HuH-7.5 (cell line): ENCODE results near the gene LYZL1.
"Not testable (repeated sequence)": the region's sequence is repeated elsewhere in the genome, so short reads cannot be mapped to it uniquely, and the experiment has no call there.

Source experiments
- DNase-seq: peaks from one replicate; pipeline ENCODE4 v3.0.0; 2011; ENCODE audit warnings: low spot score

The LYZL1 gene

DNA sequence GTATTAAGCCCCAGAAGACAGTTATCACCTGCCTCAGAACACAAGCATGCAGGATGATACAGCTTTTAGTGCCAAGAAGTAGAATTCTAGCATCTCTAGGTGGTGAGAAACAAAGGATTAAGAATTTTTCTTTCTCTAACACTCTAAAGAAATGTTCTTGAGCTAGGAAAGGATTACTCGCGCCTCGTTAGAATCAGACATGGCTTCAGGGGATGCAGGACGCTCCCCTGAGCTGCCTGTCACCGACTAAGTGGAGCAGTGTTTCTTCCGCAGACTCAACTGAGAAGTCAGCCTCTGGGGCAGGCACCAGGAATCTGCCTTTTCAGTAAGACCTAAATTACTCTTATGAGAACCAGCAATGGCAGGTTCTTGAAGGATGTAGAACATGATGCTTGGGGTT lies at the start of gene LYZL1:
Gene LYZL1 (plus strand): TSS at position 165 of the 400 bp plus-strand sequence. CDS start 2,798 bp downstream, outside the sequence.
- not testable (repeated sequence) for DNase-seq

DNA sequence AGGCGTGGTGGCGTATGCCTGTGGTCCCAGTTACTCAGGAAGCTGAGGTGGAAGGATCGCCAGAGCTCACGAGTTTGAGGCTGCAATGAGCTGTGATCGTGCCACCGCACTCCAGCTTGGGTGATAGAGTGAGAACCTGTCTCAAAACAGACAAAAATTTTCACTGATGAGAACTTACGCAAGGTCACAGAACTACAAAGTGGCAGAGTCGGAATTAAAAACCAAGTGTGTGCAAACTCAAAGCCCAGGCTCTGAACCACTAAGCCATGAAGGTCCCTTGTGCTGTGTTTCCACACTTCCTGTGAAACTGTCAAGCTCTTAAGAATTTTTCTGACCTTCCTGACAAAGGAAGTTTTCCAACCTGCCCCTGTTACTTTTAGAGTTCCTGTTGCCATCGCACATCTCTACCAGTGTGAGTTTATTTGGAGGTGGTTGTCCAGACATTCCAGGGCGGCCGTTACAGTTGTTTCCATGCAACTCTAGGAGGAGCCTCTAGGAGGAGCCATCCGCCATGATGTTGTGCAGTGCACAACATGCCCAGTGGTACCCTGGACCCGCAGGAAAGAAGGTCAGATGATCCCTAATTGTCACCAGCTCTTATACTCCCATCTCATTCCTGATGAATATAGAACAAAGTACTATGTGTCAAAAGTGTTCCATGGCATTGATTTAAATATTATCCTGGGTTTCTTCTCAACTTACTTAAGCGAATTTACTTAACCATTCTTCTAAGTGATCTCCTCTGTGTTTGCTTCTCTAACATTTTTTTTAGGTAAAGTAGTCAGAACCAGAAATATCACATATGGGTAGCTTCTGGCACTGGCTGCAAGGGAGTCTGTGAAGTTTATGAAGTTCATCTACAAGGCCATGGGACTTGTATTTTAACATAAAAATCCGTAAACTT lies 49.0 kb upstream of the LYZL1 start:
- DNase-seq: peak; percentile 60

DNA sequence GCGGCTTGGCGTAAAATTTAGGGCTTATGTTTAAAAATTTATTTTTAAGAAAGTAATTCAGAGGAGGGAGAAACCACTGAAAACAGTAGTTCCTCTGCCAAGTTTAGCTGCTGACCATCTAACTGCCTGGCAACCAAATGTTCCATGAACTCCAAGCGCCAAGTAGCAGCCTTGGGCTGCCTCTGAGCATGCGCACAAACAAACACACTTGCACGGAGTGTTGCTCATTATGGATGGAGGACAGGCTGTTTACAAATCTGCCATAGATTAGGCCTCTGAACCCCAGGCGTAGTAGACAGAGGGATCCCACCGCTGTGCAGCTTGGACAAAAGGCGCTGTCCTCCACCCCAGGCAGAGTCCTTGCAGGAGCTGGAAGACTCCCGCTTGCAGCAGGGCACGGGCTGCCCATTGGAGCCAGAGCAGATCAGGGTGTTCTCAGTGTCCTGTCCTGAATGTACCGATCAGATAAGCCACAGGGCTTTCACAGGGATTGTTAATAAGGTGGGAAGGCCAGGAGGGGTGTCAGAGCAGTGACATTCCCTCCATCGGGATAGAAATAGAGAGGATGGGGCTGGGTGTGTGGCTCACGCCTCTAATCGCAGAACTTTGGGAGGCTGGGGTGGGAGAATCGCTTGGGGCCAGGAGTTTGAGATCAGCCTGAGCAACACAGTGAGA lies 47.7 kb upstream of the LYZL1 start:
- no peak for DNase-seq

DNA sequence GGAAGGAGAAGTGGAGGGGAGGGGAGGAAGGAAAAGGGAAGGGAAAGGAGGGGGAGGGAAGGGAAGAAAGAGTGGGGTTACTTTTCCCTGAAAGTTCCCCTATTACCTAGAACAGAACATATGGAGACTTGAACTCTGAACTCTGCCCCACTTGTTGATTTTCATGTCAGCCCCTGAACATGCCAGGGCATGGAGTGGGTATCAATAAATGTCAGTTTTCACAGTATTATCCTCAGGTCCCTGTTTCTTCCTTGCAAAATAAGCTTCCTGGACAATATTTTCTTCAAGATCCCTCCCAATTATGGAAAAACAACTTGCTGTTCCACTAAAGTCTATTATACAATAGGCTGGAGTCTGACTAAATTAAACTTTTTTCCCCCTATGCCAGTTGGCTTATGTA lies 46.9 kb upstream of the LYZL1 start:
- DNase-seq: no peak

DNA sequence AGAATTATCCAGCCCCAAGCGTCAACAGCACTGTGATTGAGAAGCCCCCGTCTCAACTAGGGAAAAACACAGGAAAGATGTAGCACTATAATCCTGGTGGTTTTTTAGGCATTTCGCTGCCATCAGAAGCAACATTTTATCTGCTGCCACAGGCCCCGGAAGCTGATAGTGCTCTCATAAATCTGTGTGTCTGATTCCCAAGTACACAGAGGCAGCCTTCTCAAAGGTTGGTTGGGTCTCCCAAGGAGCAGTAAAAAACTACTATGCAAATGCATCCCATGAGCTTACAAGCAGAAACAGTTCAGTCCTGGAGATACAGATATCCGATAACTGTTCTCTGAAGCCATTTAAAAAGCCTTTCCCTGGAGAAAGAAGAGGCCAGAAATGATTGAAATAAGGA lies 45.8 kb upstream of the LYZL1 start:
- no peak for DNase-seq

DNA sequence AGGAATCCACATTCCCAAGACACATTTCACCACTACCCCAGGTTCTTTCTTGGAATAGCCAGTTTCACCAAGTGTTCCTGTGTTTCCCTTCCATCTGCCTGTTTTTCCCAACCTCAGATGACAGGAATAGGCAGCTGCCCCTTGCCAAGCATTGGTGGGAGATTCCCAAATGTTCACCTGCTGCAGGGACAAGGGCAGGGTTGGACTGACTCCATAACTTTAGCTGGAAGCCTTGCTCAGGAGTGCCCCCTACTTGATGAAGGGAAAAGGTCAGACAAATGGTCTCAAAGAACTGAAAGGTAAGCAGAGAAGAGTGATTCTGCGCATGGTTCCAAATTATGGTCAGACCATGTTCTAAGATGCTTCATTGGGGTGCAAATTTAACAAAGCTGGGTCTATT lies 45.1 kb upstream of the LYZL1 start:
- peak; percentile 19 for DNase-seq

DNA sequence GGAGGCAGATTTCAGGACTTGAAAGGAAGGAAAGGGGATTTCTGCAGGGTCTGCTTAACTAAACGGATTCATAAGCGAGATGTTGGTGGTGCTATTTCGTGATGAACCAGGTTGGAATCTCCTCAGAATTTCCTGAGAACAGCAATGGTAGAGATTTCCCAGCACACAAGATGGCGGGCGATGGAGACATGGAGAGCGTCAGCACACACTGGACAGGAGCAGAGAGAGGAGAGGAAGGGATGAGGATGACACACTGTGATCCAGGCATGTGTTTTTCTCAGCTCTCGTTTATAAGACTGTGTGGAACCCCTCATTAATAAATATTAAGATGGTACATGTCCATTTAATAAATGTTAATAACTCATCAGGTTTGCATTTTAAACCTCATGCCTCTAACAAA lies 43.9 kb upstream of the LYZL1 start:
- no peak for DNase-seq

DNA sequence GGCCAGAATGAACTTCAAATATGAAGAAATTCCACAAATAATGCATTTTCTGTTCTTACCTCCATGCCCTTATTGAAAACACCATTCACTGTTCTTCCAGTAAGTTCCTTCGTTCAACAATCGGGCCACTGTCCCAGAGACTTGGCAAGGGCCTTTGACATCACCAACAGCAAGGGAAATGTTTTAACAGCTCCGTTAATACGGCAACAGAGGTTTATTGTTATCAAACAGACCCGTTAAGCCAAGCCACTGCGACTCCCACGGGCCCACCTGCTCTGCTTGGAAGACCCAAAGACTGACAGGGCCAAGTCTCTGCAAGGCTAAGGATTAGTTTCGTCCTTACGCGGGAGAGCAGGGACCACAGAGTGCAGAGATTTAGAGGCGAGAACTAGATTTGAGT lies 43.4 kb upstream of the LYZL1 start:
- DNase-seq: no peak

DNA sequence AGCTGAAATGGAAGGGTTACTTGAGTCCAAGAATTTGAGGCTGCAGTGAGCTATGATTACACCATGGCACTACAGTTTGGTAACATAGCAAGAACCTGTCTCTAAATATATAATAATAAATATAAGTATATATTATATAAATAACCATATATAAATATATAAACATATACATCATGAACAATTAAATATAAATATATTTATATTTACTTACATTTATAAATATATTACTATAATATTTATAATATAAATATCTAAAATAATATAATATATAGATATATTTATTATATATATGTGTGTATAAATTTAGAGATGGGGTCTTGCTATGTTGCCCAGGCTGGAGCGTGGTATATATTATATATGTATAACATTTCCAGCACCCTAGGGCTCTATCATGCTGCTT lies 42.4 kb upstream of the LYZL1 start:
- no peak for DNase-seq

DNA sequence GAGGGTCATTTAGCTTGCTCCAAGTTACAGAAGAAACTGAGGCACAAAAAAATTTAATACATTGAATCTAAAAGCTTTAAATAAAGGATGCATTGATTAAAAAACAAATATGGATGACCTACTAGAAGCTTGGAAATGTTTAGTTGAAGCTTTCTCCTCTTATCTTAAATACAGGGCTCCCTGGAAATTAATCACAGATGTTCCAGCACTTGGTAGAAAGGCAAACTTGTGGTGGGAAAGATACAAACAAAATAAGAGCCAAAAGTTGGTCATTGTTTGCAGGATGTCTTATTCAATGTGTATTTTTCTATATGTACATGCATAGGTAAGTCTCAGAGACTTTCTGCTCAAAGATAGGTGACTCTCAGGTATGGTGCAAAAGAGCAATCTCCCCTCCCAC lies 40.7 kb upstream of the LYZL1 start:
- no peak for DNase-seq

DNA sequence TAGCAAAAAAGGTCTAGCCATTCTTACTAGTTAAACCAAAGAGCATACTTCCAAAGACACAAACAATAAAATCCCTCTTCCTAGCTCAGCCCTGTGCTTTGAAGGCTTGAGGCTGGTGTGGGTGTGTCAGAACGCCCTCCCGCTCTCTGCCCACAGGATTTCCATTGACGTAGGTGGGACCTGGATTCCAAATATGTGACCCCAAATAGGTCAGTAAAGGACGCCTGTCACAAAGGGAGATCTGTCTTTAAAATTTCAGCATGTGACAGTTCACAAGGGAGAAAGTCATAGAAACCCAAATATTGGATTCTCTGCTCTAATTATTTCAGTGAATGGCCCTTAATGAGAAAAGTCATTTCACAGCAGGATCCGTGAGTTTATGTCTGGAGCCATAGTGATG lies 39.9 kb upstream of the LYZL1 start:
- DNase-seq: no peak

DNA sequence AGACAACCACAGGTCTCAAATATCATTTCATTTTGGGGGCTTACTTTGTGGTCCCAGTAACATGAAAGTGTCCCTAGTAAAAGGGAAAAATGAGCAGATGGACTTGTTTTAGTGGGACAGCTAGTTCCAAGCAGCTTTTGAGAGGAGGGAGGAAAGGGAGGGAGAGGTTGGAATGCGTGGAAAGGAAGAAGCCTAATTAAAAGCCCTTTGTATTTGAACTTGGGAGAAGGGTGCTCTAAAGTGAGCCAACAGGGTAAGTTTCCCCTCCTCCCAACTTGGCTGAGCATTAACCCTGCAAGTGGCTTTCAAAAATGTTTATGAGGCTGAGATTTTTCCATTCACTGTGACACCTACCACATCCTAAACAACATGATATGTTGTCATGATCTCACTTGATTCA lies 38.8 kb upstream of the LYZL1 start:
- no peak for DNase-seq

DNA sequence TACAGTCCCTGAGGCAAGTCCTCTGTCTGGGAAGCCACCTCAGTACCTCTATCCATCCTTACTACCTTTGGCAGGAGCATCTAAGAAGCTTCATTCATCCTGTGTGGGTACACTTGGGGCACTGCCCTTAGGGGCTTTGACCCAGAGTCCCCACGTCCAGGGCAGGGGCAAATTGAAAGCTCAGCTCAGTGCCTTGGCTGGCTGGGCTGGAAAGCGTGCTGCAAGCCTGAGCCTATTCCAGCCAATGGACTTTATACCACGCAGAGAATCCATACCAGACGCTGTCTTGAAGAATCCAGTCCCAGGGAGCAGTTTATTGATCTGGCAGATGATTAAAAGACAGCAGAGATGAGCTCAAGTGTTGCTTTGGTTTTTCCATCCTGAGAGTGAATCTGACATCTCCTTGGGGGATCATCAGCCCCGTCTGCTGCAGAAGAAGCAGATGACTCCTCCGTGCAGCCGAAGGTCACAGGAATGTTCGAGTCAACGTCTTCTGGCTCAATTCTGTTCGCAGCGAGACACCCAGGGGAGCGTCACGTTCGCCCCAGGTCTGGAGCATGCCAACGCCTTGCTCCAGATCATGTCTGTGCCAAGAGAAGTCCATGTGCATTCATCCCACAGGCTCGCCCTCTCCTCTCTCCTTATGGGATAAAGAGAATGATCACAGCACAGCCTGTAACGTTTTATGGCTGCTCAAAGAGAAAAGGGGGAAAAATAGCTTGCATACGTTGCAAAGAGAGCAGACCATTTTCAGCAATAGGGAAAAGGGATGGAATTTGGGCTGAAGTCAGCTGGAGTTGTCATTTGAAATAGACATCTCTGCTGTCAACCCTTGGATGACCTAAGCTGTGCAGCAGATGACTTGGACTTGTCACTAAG lies 35.8 kb upstream of the LYZL1 start:
- DNase-seq: no peak

DNA sequence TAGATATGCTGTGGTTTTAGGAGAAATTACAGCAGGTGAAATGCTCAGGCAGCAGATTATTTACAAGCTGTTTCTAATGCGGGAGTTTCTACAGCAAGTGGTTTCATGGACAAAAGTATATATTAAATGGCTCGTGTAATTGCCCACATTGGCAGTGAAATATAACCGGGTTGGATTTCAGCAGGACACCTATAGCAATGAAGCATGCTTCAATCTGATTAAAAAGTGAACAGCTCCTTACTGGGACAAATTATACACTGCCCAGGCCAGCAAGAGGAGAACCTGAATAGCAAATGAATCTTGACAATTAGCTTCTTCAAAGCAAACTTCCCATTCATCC lies 35.2 kb upstream of the LYZL1 start:
- no peak for DNase-seq

DNA sequence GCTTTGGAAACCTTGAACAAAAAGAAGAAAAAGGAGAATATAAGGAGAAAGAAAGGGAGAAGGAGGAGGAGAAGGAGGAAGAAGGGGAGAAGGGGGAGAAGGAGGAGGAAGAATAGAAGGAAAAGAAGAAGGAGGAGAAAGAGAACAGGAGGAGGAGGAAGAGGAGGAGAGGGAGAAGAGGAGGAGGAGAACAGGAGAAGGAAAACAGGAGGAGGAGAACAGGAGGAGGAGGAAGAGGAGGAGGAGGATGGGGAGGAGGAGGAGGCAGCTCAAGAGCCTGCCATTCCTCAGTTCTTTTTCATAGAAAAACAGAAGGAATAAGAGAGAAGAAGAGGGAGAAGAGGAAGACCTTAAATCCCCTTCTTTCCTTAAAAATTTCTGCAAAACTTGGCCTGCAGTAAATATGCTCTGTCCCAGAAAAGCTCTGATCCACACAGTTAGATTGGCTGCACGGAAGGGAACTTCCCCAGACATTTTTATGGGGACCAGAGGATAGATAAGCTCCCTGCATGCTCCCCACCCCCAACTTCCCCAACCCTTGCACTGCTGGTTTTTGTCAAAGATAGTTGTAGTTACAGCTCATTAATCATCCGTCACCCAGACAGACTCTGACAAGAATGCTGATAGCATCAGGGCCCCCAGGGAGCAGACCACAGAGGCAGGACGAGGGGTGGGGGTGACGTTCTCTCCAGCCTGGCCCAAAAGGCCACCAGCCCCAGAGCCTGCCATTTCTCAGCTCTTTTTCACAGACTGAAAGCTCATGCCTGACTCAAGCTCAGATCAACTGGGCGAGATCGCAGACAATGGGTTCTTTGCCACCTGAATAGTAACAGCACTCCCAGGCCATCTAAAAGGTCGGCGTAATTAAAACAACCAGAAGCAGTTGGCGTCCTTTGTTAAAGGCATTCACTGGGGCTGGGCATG lies 34.5 kb upstream of the LYZL1 start:
- DNase-seq: peak; percentile 28

DNA sequence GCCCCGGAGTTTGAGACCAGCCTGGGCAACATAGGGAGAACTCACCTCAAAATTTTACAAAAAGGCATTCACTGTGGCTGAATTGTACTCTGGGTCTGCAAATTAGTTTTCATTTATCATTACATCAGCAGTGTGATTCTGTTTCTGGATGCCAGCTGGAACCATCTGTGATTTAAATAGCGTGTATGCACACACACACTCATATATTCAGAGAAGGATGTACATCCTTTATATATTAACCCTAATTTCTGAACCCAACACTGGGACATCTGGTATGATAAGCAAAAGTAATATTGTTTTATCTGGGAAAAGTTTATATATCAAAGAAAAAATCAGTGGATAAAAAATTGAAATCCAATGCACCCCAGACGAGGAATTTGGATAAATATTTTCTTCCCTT lies 33.8 kb upstream of the LYZL1 start:
- DNase-seq: no peak

DNA sequence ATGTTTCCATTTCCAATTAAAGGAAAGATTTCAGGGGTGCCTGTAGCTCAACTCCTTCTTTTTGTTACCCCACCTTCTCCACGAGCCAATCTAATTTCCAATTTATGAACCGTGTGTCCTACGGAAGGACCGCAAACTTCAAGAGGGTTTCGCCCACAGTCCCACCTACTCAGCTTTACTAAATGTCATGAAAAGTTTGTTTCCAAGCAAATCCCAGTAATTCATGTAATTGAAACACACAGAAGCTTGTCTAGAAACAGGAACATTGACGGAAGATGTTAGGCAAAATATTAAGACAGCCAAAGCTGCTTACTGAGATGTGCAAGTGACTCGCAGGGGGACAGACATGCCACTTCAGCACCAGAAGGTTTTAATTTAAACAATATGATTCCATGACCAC lies 32.9 kb upstream of the LYZL1 start:
- no peak for DNase-seq

DNA sequence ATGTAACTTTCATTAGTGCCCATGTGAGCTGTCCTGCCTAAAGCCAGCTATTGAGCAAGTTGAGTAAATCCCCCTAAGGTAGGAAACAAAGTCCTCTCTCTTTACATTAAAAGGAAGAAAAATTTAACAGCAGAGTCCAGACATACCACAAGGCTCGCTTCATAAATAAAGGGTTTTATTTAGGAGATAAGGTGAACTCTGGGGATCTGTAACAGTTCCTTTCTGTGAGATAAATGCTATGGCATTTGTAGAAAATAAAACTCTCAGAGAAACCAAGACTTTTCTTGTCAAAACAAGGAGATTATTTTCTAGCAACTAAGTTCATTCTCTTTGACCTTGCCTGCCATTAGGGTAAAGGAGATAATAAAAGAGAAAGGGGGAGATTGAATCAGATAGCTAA lies 32.3 kb upstream of the LYZL1 start:
- no peak for DNase-seq

DNA sequence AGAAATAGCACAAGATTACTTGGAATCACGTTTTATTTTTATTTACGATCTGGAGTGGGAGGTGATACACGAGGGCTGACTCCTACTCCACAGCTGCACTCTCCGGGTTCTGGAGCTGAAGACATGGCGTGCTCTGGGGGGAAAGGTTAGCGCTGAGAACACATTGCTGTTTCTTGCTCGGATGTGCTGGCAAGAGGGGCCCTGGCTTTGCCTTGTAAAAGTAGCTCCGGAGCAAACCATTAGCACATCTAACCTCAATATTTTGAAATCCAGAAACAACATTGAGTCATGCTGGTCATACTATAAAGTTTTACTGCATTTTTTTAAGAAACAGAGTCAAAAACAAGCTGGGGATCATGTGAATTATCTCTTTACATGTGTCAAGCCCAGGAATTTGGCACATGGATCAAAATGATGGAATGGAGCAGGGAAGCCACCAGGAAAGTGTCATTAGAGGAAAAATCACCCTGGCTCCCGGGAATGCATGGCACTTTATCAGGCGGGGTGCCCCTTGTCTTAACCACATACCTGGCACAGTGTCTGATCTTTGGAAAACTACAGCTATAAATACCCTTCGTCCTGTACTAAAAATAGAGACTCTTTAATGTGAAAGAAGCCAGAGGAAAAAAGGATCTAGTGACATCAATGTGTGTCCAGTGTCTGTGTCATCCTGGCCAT lies 31.6 kb upstream of the LYZL1 start:
- DNase-seq: no peak

DNA sequence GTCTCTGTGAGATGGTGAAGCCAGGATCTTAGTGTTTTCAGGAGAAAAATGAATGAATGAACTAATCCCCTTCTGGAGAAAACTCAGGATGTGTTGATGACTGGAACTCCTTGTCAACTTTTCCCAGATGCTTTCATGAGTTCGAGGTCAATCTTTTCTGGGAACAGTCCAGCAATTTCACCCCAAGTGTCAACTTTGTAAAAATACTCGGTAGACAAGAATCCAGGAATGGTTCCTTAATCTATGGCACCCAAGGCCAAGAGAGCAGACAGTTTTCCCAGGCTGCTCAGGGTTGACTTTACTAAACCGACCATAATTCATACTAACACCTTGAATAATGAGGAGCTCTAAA lies 31.1 kb upstream of the LYZL1 start:
- no peak for DNase-seq

DNA sequence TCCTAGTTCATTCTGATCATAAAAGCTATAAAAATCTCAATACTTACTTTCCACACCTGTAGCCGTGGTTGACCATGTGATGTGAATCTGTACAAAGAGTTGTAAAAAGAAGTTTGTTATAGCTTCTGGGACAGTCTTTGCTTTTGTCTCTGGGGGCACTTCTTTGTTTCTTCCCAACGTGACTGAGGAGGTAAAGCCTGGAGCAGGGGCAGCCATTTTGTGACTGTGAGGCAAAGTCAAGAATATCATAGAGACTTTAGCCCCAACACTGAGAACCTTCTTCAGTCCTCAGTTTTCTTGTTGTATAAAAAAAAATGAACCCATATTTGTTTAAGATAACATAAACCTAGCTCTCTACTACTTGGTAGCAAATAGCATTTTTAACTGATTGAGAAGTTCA lies 29.4 kb upstream of the LYZL1 start:
- no peak for DNase-seq
